CD8-positive, alpha-beta memory T cell (primary cell): ENCODE results near the gene SSBP3. TPM values are rescaled to one million over a fixed set of nuclear protein-coding genes. Genes with fewer than 3 reads are reported as not detected.

Source experiments
- CTCF ChIA-PET: fragments of 350-600 bp; sonication (Branson Sonifier 250); formaldehyde crosslinking; loops from one replicate; lab custom pipeline; 2021; ENCODE audit warnings: antibody characterized with exemption; lab: Charles Lee
- POLR2A ChIA-PET: fragments of 350-600 bp; sonication (Branson Sonifier 250); formaldehyde crosslinking; loops from one replicate; lab custom pipeline; 2021; ENCODE audit warnings: antibody characterized with exemption; lab: Charles Lee
- DNase-seq, 5 donors: peaks; one replicate each; pipeline versions ENCODE4 v3.0.0 to v3.0.0-alpha.2; 2020 to 2022; ENCODE audit warnings: mixed read lengths in 1 of 5
- H3K27ac ChIP-seq: one replicate; pipeline ENCODE4 v1.7.0; 2013; ENCODE audit warnings: low read depth, mild to moderate bottlenecking, low read length, moderate library complexity
- H3K27me3 ChIP-seq: 2 replicates; pipeline ENCODE4 v1.7.0; 2013; ENCODE audit warnings: low read length, mild to moderate bottlenecking; ENCODE audit not compliant: insufficient read depth, poor library complexity, severe bottlenecking
- H3K36me3 ChIP-seq: 2 replicates; pipeline ENCODE4 v1.7.0; 2013; ENCODE audit warnings: mild to moderate bottlenecking, low read length, moderate library complexity; ENCODE audit not compliant: insufficient read depth
- H3K4me1 ChIP-seq: 2 replicates; pipeline ENCODE4 v1.7.0; 2013; ENCODE audit warnings: mild to moderate bottlenecking, low read length, moderate library complexity; ENCODE audit not compliant: insufficient read depth
- H3K4me3 ChIP-seq: 2 replicates; pipeline ENCODE4 v1.7.0; 2013; ENCODE audit warnings: mild to moderate bottlenecking, low read length
- H3K9me3 ChIP-seq: 2 replicates; pipeline ENCODE4 v1.7.0; 2013; ENCODE audit warnings: mild to moderate bottlenecking, low read length
- H3K27ac Mint-ChIP-seq, 8 donors: one replicate each; pipeline ENCODE4 v1.8.0; 2020 to 2021; ENCODE audit warnings: mixed read lengths in 8 of 8, mild to moderate bottlenecking in 6 of 8, inconsistent platforms in 3 of 8, moderate library complexity in 3 of 8
- H3K27me3 Mint-ChIP-seq, 2 donors: one replicate each; pipeline ENCODE4 v1.8.0; 2020 to 2021; ENCODE audit warnings: mixed read lengths in 2 of 2, mild to moderate bottlenecking in 1 of 2, moderate library complexity in 1 of 2
- H3K36me3 Mint-ChIP-seq, 3 donors: one replicate each; pipeline ENCODE4 v1.8.0; 2020 to 2021; ENCODE audit warnings: mixed read lengths in 3 of 3, inconsistent platforms in 1 of 3, mild to moderate bottlenecking in 1 of 3
- H3K4me1 Mint-ChIP-seq, 3 donors: one replicate each; pipeline ENCODE4 v1.8.0; 2020 to 2021; ENCODE audit warnings: mixed read lengths in 3 of 3, inconsistent platforms in 1 of 3, mild to moderate bottlenecking in 1 of 3
- H3K4me3 Mint-ChIP-seq, 7 donors: one replicate each; pipeline ENCODE4 v1.8.0; 2020 to 2021; ENCODE audit warnings: mixed read lengths in 7 of 7, mild to moderate bottlenecking in 6 of 7, moderate library complexity in 4 of 7, inconsistent platforms in 2 of 7
- H3K9me3 Mint-ChIP-seq, 5 donors: one replicate each; pipeline ENCODE4 v1.8.0; 2020 to 2022; ENCODE audit warnings: mixed read lengths in 5 of 5, mild to moderate bottlenecking in 3 of 5, moderate library complexity in 2 of 5, inconsistent platforms in 1 of 5
- polyA plus RNA-seq: library from polyadenylated mRNA; unstranded; fragments of 300-500 nt; fragmentation: Illumina TruSeq; gene quantifications from one replicate; pipeline ENCODE4 v1.2.3, GENCODE V29; 2021
- total RNA-seq, 2 experiments: library from RNA; stranded (reverse); gene quantifications; one replicate each; pipeline ENCODE4 v1.2.3, GENCODE V29; 2021

Gene SSBP3
- total and polyA plus RNA-seq, 3 experiments from 2014 or later: 17.6 to 52.7 (median 41.6) TPM

- peak overlapping the region in 6 of 8 donors; percentile 8 to 93 (median 83) for H3K27ac Mint-ChIP-seq
- peak overlapping the region in 6 of 7 donors; percentile 18 to 85 (median 72) for H3K4me3 Mint-ChIP-seq
- CTCF ChIA-PET: no interaction called here
- H3K27me3 Mint-ChIP-seq: peaks cover 0 to 1% of the 10 kb centered on the region in 2 donors
- H3K4me1 Mint-ChIP-seq: peaks cover 64 to 84% (median 67%) of the 10 kb centered on the region in 3 donors
- H3K36me3 Mint-ChIP-seq: peaks cover 0 to 33% (median 11%) of the 10 kb centered on the region in 3 donors
- POLR2A ChIA-PET: no interaction called here
- DNase-seq: peak in 1 of 5 donors; percentile 40
- Histone ChIP-seq H3K36me3 (no peaks in the 10 kb centered on the region), H3K9me3 (no peaks in the 10 kb centered on the region), H3K27me3 (no peaks in the 10 kb centered on the region), H3K4me1 (peaks cover 54% of the 10 kb centered on the region), H3K27ac (no peak overlapping the region), H3K4me3 (peak overlapping the region; percentile 16)
- no peaks in the 10 kb centered on the region for H3K9me3 Mint-ChIP-seq
Observed at GRCh38 chr1:54355931-54356679, 50.1 kb downstream of the SSBP3 start.

- DNase-seq: no peak
- Histone ChIP-seq H3K36me3 (no peaks in the 10 kb centered on the region), H3K4me1 (peaks cover 54% of the 10 kb centered on the region), H3K27me3 (no peaks in the 10 kb centered on the region), H3K9me3 (no peaks in the 10 kb centered on the region), H3K27ac (no peak overlapping the region), H3K4me3 (no peak overlapping the region)
- peaks cover 0 to 1% of the 10 kb centered on the region in 2 donors for H3K27me3 Mint-ChIP-seq
- H3K27ac Mint-ChIP-seq: peak overlapping the region in 5 of 8 donors; percentile 5 to 60 (median 34)
- POLR2A ChIA-PET: no interaction called here
- H3K4me3 Mint-ChIP-seq: no peak overlapping the region
- H3K36me3 Mint-ChIP-seq: peaks cover 0 to 30% (median 9%) of the 10 kb centered on the region in 3 donors
- peaks cover 60 to 83% (median 67%) of the 10 kb centered on the region in 3 donors for H3K4me1 Mint-ChIP-seq
- H3K9me3 Mint-ChIP-seq: no peaks in the 10 kb centered on the region
- CTCF ChIA-PET: no interaction called here
Observed at GRCh38 chr1:54354899-54355298, 51.3 kb downstream of the SSBP3 start.

GRCh38 chr1:54353959-54354358 is 52.2 kb downstream of the SSBP3 start:
- Mint-ChIP-seq H3K27me3 (peaks cover 0 to 1% of the 10 kb centered on the region in 2 donors), H3K9me3 (no peaks in the 10 kb centered on the region), H3K4me3 (no peak overlapping the region), H3K27ac (peak overlapping the region in 2 of 8 donors; percentile 68 to 79), H3K36me3 (peaks cover 0 to 24% (median 7%) of the 10 kb centered on the region in 3 donors), H3K4me1 (peaks cover 65 to 85% (median 69%) of the 10 kb centered on the region in 3 donors)
- H3K27me3 ChIP-seq: no peaks in the 10 kb centered on the region
- no peaks in the 10 kb centered on the region for H3K36me3 ChIP-seq
- no peak overlapping the region for H3K4me3 ChIP-seq
- CTCF ChIA-PET: no interaction called here
- H3K27ac ChIP-seq: no peak overlapping the region
- POLR2A ChIA-PET: no interaction called here
- DNase-seq: no peak
- peaks cover 48% of the 10 kb centered on the region for H3K4me1 ChIP-seq
- no peaks in the 10 kb centered on the region for H3K9me3 ChIP-seq

GRCh38 chr1:54352755-54353154 is 53.4 kb downstream of the SSBP3 start:
- CTCF ChIA-PET: no interaction called here
- Histone ChIP-seq H3K36me3 (no peaks in the 10 kb centered on the region), H3K9me3 (no peaks in the 10 kb centered on the region), H3K27me3 (no peaks in the 10 kb centered on the region), H3K27ac (no peak overlapping the region), H3K4me1 (peaks cover 37% of the 10 kb centered on the region), H3K4me3 (no peak overlapping the region)
- POLR2A ChIA-PET: no interaction called here
- Mint-ChIP-seq H3K4me1 (peaks cover 65 to 90% (median 69%) of the 10 kb centered on the region in 3 donors), H3K36me3 (peaks cover 0 to 15% (median 4%) of the 10 kb centered on the region in 3 donors), H3K27ac (peak overlapping the region in 6 of 8 donors; percentile 21 to 86 (median 48)), H3K4me3 (peak overlapping the region in 2 of 7 donors; percentile 31 to 48), H3K9me3 (no peaks in the 10 kb centered on the region), H3K27me3 (peaks cover 0 to 1% of the 10 kb centered on the region in 2 donors)
- no peak for DNase-seq

- peaks cover 51 to 73% (median 55%) of the 10 kb centered on the region in 3 donors for H3K4me1 Mint-ChIP-seq
- POLR2A ChIA-PET: no interaction called here
- H3K27me3 Mint-ChIP-seq: peaks cover 0 to 1% of the 10 kb centered on the region in 2 donors
Observed at GRCh38 chr1:54350360-54350759, 55.8 kb downstream of the SSBP3 start.

GRCh38 chr1:54348700-54349021 is 57.5 kb downstream of the SSBP3 start:
- Histone ChIP-seq H3K4me3 (no peak overlapping the region), H3K27me3 (no peaks in the 10 kb centered on the region), H3K36me3 (no peaks in the 10 kb centered on the region), H3K4me1 (peaks cover 2% of the 10 kb centered on the region), H3K27ac (no peak overlapping the region), H3K9me3 (no peaks in the 10 kb centered on the region)
- H3K36me3 Mint-ChIP-seq: peaks cover 0 to 16% (median 7%) of the 10 kb centered on the region in 3 donors
- no peak overlapping the region for H3K4me3 Mint-ChIP-seq
- ChIA-PET POLR2A (no interaction called here), CTCF (no interaction called here)
- H3K4me1 Mint-ChIP-seq: peaks cover 48 to 64% (median 49%) of the 10 kb centered on the region in 3 donors
- peak overlapping the region in 6 of 8 donors; percentile 9 to 60 (median 42) for H3K27ac Mint-ChIP-seq
- no peaks in the 10 kb centered on the region for H3K9me3 Mint-ChIP-seq
- no peaks in the 10 kb centered on the region for H3K27me3 Mint-ChIP-seq
- DNase-seq: no peak

More at GRCh38 chr1:54350360-54350759, 55.8 kb downstream of the SSBP3 start:
- H3K27ac Mint-ChIP-seq: peak overlapping the region in 5 of 8 donors; percentile 20 to 74 (median 30)
- peaks cover 17% of the 10 kb centered on the region for H3K4me1 ChIP-seq
- H3K27me3 ChIP-seq: no peaks in the 10 kb centered on the region
- DNase-seq: no peak
- no peaks in the 10 kb centered on the region for H3K9me3 Mint-ChIP-seq
- no peaks in the 10 kb centered on the region for H3K36me3 ChIP-seq
- CTCF ChIA-PET: no interaction called here
- H3K4me3 Mint-ChIP-seq: no peak overlapping the region
- peaks cover 0 to 9% (median 4%) of the 10 kb centered on the region in 3 donors for H3K36me3 Mint-ChIP-seq
- H3K4me3 ChIP-seq: no peak overlapping the region
- no peak overlapping the region for H3K27ac ChIP-seq
- no peaks in the 10 kb centered on the region for H3K9me3 ChIP-seq

GRCh38 chr1:54347955-54348699 is 58.1 kb downstream of the SSBP3 start:
- Histone ChIP-seq H3K36me3 (no peaks in the 10 kb centered on the region), H3K9me3 (no peaks in the 10 kb centered on the region), H3K4me1 (no peaks in the 10 kb centered on the region), H3K27me3 (no peaks in the 10 kb centered on the region), H3K4me3 (no peak overlapping the region), H3K27ac (no peak overlapping the region)
- no peaks in the 10 kb centered on the region for H3K27me3 Mint-ChIP-seq
- ChIA-PET POLR2A (no interaction called here), CTCF (no interaction called here)
- peak overlapping the region in 1 of 7 donors; percentile 15 for H3K4me3 Mint-ChIP-seq
- peaks cover 0 to 16% (median 7%) of the 10 kb centered on the region in 3 donors for H3K36me3 Mint-ChIP-seq
- H3K9me3 Mint-ChIP-seq: no peaks in the 10 kb centered on the region
- no peak for DNase-seq
- peak overlapping the region; percentile 9 to 91 (median 58) for H3K27ac Mint-ChIP-seq
- peaks cover 47 to 64% (median 49%) of the 10 kb centered on the region in 3 donors for H3K4me1 Mint-ChIP-seq
